Hepatocyte (in vitro differentiated cells): ENCODE data around the gene STRBP. TPM values are rescaled to one million over a fixed set of nuclear protein-coding genes. Genes with fewer than 3 reads are reported as not detected.
A peak's percentile ranks its signal among the peaks of the same experiment; 100 is the strongest.

Source experiments
- DNase-seq: peaks from one replicate; pipeline ENCODE4 v3.0.0-alpha.2; 2016; ENCODE audit warnings: low spot score
- H2AFZ ChIP-seq: fragments of 200-600 bp; sonication (generic); 2 replicates; pipeline ENCODE4 v1.6.0; 2016; ENCODE audit warnings: antibody characterized with exemption, mild to moderate bottlenecking
- H3K27ac ChIP-seq: fragments of 200-600 bp; sonication (generic); 2 replicates; pipeline ENCODE4 v1.5.1; 2016; ENCODE audit warnings: mild to moderate bottlenecking
- H3K27me3 ChIP-seq: fragments of 200-600 bp; sonication (generic); 2 replicates; pipeline ENCODE4 v1.6.1; 2016
- H3K36me3 ChIP-seq: fragments of 200-600 bp; sonication (generic); replicated peaks from 2 replicates; pipeline ENCODE4 v1.5.1; 2016; ENCODE audit warnings: low read depth; ENCODE audit not compliant: insufficient read depth
- H3K4me1 ChIP-seq: fragments of 200-600 bp; sonication (generic); 2 replicates; pipeline ENCODE4 v1.5.1; 2016; ENCODE audit warnings: mild to moderate bottlenecking, moderate library complexity; ENCODE audit not compliant: insufficient read depth
- H3K4me2 ChIP-seq: fragments of 200-600 bp; sonication (generic); 2 replicates; pipeline ENCODE4 v1.6.0; 2016
- H3K4me3 ChIP-seq: fragments of 200-600 bp; sonication (generic); 2 replicates; pipeline ENCODE4 v1.5.1; 2016; ENCODE audit warnings: mild to moderate bottlenecking
- H3K79me2 ChIP-seq: fragments of 200-600 bp; sonication (generic); 2 replicates; pipeline ENCODE4 v1.6.0; 2017; ENCODE audit warnings: mild to moderate bottlenecking
- H3K9me2 ChIP-seq: fragments of 200-600 bp; sonication (generic); replicated peaks from 2 replicates; pipeline ENCODE4 v1.6.0; 2017; ENCODE audit warnings: mild to moderate bottlenecking; ENCODE audit not compliant: insufficient read depth
- H3K9me3 ChIP-seq: fragments of 200-600 bp; sonication (generic); 2 replicates; pipeline ENCODE4 v1.5.1; 2016; ENCODE audit warnings: low read depth, mild to moderate bottlenecking
- H4K20me1 ChIP-seq: fragments of 200-600 bp; sonication (generic); 2 replicates; pipeline ENCODE4 v1.6.0; 2016; ENCODE audit warnings: mild to moderate bottlenecking; ENCODE audit not compliant: insufficient read depth, poor library complexity, severe bottlenecking
- EZH2 ChIP-seq: fragments of 200-600 bp; sonication (generic); IDR thresholded peaks from 2 replicates; pipeline ENCODE4 v1.6.1; 2016; ENCODE audit warnings: antibody characterized with exemption, mild to moderate bottlenecking, borderline replicate concordance
- EZH2phosphoT487 ChIP-seq: fragments of 200-600 bp; sonication (generic); IDR thresholded peaks from one replicate; pipeline ENCODE4 v1.6.1; 2018; ENCODE audit warnings: antibody characterized with exemption, mild to moderate bottlenecking, low read depth, moderate library complexity; ENCODE audit not compliant: unreplicated experiment, severe bottlenecking
- WGBS: methylation state at CpG from one replicate; pipeline ENCODE4 v1.1.6; 2016; ENCODE audit warnings: low lambda C conversion rate; ENCODE audit errors: missing lambda C conversion rate; 5-methylcytosine and 5-hydroxymethylcytosine counted together
- polyA plus RNA-seq: library from polyadenylated mRNA; unstranded; fragments of >200 nt; fragmentation: Nextera tagmentation; extraction: Ambion mirVana; gene quantifications from 2 replicates; pipeline ENCODE4 v1.2.1, GENCODE V29; 2016
- total RNA-seq: library from RNA; depleted of rRNA; stranded (reverse); fragments of >200 nt; gene quantifications from 2 replicates; pipeline ENCODE4 v1.2.3, GENCODE V29; 2014
- TF ChIP-seq, protein P1 (sequence below): fragments of 200-600 bp; sonication (generic); IDR thresholded peaks from 2 replicates; pipeline ENCODE4 v1.5.1; 2016; ENCODE audit warnings: antibody characterized with exemption, mild to moderate bottlenecking; ENCODE audit not compliant: poor library complexity

Gene STRBP
- total and polyA plus RNA-seq, 2 experiments from 2014 or later: 26.8 to 27.7 TPM

DNA sequence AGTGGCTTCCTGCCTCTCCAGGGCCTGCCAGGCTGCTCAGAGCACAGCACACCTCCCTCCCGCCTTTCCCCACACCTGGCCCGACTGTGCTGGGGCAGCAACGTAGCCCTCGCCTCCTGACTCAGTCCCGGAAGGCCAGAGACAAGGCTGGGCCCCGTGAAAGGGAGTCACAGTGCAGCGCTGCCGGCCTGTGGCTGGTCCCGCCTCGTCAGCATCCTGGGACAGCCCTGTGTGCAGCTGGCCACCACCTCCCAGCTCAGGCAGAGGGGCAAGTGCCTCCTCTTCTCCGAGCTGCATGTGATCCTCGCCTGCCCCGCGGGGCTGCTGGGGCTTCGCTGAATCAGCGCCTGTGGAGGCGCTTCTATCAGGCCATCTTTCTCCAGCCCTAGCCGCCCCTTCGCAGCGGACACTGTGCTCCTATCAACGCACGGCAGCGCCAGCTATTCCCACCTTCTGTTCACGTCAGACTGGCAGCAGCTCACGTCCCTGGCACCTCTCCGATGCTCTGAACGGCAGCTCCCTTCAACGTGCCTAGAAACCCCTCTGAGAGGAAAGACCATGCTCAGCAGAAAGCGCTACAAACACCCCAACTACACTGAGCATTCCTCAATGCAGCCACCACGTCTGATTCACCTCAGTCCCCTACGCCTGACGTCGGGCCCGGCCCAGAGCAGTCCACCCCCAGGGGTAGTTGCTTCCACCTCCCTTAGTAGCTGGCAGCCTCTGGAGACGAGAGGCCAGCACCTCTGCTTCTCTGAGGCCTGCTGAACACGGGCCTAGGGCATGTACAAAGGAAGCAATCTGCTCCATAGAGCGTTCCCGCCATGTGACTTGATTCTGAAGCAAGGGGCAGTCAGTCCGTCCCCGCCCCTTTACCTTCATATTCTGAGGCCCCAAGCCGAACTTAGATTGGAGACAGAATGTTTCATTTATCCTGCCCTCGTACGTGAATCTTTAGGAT lies 156.1 kb downstream of the STRBP start:
- Histone ChIP-seq H3K27ac (peak overlapping the region; percentile 12), H3K4me3 (no peak overlapping the region), H2AFZ (no peak overlapping the region), H3K4me1 (peaks cover 10% of the 10 kb centered on the region), H4K20me1 (no peaks in the 10 kb centered on the region), H3K36me3 (no peaks in the 10 kb centered on the region), H3K79me2 (no peaks in the 10 kb centered on the region), H3K9me2 (no peaks in the 10 kb centered on the region), H3K27me3 (no peaks in the 10 kb centered on the region), H3K9me3 (no peaks in the 10 kb centered on the region), H3K4me2 (no peak overlapping the region)
- WGBS: 88% methylated on average over 40 of the region's 43 CpGs
- no peak for TF ChIP-seq EZH2phosphoT487
- TF ChIP-seq EZH2: no peak
- DNase-seq: no peak

DNA sequence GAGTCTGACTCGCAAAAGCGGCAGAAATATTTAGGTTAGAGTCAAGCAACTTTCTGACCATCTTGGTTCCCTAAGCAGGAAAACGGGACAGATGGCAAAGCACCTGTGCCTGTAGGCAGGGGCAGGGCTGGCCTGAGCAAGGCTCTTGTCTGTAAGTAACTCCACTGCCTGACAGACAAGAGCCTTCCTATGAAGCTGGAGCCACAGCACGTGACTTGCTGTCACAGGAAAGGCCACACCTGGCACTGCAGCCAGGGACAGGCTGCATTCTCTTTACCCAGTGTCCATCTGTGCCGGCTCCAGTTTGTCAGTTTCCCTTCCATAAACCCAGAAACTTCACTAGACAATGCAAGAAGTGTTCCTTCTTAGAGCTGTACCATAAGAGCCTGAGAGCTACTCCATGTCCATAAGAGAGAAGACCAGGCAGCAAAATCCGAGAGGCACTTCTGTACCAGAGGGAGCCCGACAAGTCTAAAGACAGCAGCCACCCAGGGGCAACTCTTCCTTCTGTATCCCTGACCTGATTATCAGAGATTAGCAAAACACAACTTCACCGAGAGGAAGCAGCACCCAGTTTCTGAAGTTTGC lies 156.9 kb downstream of the STRBP start:
- Histone ChIP-seq H3K4me2 (no peak overlapping the region), H3K9me2 (no peaks in the 10 kb centered on the region), H3K36me3 (no peaks in the 10 kb centered on the region), H3K4me1 (peaks cover 10% of the 10 kb centered on the region), H3K9me3 (no peaks in the 10 kb centered on the region), H4K20me1 (no peaks in the 10 kb centered on the region), H2AFZ (no peak overlapping the region), H3K27me3 (no peaks in the 10 kb centered on the region), H3K4me3 (no peak overlapping the region), H3K27ac (peak overlapping the region; percentile 12), H3K79me2 (no peaks in the 10 kb centered on the region)
- 88% methylated on average over 8 of the region's 8 CpGs for WGBS
- TF ChIP-seq, protein P1, sequence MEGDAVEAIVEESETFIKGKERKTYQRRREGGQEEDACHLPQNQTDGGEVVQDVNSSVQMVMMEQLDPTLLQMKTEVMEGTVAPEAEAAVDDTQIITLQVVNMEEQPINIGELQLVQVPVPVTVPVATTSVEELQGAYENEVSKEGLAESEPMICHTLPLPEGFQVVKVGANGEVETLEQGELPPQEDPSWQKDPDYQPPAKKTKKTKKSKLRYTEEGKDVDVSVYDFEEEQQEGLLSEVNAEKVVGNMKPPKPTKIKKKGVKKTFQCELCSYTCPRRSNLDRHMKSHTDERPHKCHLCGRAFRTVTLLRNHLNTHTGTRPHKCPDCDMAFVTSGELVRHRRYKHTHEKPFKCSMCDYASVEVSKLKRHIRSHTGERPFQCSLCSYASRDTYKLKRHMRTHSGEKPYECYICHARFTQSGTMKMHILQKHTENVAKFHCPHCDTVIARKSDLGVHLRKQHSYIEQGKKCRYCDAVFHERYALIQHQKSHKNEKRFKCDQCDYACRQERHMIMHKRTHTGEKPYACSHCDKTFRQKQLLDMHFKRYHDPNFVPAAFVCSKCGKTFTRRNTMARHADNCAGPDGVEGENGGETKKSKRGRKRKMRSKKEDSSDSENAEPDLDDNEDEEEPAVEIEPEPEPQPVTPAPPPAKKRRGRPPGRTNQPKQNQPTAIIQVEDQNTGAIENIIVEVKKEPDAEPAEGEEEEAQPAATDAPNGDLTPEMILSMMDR: no peak
- TF ChIP-seq EZH2 (no peak), EZH2phosphoT487 (no peak)
- DNase-seq: no peak

DNA sequence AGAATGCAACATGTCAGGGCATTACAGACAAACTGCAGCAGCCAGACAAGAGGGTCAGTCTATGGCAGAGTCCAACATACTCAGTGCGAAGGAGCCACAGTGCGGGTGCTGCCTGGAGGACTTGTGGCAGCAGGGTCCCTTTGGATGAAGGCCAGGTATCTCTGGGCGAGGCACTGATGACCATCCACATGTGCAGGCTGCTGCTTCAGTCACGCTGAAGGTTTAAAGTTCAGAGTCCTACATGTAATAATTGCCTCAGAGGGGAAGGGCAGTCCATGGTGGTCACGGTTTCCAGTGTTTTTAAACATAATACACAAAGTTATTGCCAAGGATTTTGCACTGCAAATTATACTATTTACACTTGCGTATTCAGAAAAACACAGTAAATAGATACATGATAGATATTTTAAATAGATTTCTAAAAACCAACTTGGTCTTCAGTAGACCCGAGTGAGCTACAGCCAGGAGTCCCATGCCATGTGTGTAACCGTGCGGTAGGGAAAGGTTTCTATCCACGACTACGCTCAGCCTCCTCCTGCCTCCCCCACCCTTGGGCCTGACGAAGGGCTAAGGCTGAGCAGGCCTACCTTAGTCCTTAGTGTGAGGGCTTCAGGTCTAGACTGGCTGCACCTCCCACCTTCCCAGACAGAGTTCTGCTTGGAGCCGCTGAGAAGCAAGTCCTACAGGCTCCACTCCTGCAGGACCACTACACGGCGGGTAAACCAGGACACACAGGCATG lies 158.7 kb downstream of the STRBP start:
- peak overlapping the region; percentile 84 for H3K27ac ChIP-seq
- H3K36me3 ChIP-seq: no peaks in the 10 kb centered on the region
- H3K4me2 ChIP-seq: no peak overlapping the region
- H3K27me3 ChIP-seq: no peaks in the 10 kb centered on the region
- no peak overlapping the region for H3K4me3 ChIP-seq
- H3K9me2 ChIP-seq: no peaks in the 10 kb centered on the region
- no peaks in the 10 kb centered on the region for H4K20me1 ChIP-seq
- H3K9me3 ChIP-seq: no peaks in the 10 kb centered on the region
- DNase-seq: peak; percentile 73
- TF ChIP-seq EZH2phosphoT487 (no peak), EZH2 (no peak)
- TF ChIP-seq, protein P1: no peak
- peaks cover 10% of the 10 kb centered on the region for H3K4me1 ChIP-seq
- 93% methylated on average over 15 of the region's 15 CpGs for WGBS
- no peak overlapping the region for H2AFZ ChIP-seq
- H3K79me2 ChIP-seq: no peaks in the 10 kb centered on the region
